H7 (cell line): ENCODE results near the gene S100A4. TPM values are rescaled to one million over a fixed set of nuclear protein-coding genes. Genes with fewer than 3 reads are reported as not detected.
"Not testable (repeated sequence)": the region's sequence is repeated elsewhere in the genome, so short reads cannot be mapped to it uniquely, and the experiment has no call there.

ENCODE experiments used
- DNase-seq: peaks from one replicate; pipeline ENCODE4 v3.0.0; 2012
- H3K27me3 ChIP-seq: 2 replicates; pipeline ENCODE4 v1.6.0; 2011; ENCODE audit warnings: mild to moderate bottlenecking, low read length; ENCODE audit not compliant: control insufficient read depth, insufficient read depth
- H3K36me3 ChIP-seq: replicated peaks from 2 replicates; pipeline ENCODE4 v1.5.1; 2011; ENCODE audit warnings: low read length; ENCODE audit not compliant: control insufficient read depth, insufficient read depth
- H3K4me3 ChIP-seq: 2 replicates; pipeline ENCODE4 v1.5.1; 2011; ENCODE audit warnings: low read depth, mild to moderate bottlenecking, control low read depth, low read length, moderate library complexity; ENCODE audit not compliant: insufficient read depth
- total RNA-seq: library from RNA; depleted of rRNA; stranded (reverse); fragments of >200 nt; shearing (Covaris generic); gene quantifications from 2 replicates; pipeline ENCODE4 v1.2.3, GENCODE V29; 2014

The S100A4 gene
- total RNA-seq, 1 experiment from 2014 or later = 17.3 TPM

- H3K4me3 ChIP-seq = no peak overlapping the region
- no peaks in the 10 kb centered on the region for H3K36me3 ChIP-seq
- no peaks in the 10 kb centered on the region; the same call in 1 of the 2 replicates for H3K27me3 ChIP-seq
- no peak for DNase-seq
Observed at GRCh38 chr1:153525088-153525728, 20.4 kb downstream of the S100A4 start.

- not testable (repeated sequence) for H3K4me3 ChIP-seq, H3K36me3 ChIP-seq, DNase-seq, H3K27me3 ChIP-seq
Observed at GRCh38 chr1:153522353-153523048, 23.1 kb downstream of the S100A4 start.

GRCh38 chr1:153521808-153522207 lies 23.8 kb downstream of the S100A4 start:
- not testable (repeated sequence) for H3K36me3 ChIP-seq, H3K4me3 ChIP-seq, DNase-seq, H3K27me3 ChIP-seq

GRCh38 chr1:153520818-153521476 lies 24.7 kb downstream of the S100A4 start:
- H3K27me3 ChIP-seq = peaks cover 12% of the 10 kb centered on the region
- DNase-seq = peak; percentile 36
- no peak overlapping the region for H3K4me3 ChIP-seq
- no peaks in the 10 kb centered on the region for H3K36me3 ChIP-seq

DNA sequence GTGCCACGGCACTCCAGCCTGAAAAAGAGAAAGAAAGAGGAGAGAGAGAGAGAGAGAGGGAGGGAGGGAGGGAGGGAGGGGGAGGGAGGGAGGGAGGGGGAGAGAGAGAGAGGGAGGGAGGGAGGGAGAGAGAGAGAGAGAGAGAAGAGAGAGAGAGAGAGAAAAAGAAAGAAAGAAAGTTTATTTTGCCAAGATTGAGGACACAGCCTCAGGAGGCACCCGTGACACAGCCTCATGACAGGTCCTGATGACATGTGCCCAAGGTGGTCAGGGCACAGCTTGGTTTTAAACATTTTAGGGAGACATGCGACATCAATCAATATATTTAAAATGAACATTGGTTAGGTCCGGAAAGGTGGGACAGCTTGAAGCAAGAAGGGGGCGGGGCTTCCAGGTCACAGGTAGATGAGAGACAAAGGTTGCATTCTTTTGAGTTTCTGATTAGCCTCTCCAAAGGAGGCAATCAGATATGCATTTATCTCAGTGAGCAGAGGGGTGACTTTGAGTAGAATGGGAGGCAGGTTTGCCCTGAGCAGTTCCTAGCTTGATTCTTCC lies 25.4 kb downstream of the S100A4 start:
- not testable (repeated sequence) for DNase-seq

DNA sequence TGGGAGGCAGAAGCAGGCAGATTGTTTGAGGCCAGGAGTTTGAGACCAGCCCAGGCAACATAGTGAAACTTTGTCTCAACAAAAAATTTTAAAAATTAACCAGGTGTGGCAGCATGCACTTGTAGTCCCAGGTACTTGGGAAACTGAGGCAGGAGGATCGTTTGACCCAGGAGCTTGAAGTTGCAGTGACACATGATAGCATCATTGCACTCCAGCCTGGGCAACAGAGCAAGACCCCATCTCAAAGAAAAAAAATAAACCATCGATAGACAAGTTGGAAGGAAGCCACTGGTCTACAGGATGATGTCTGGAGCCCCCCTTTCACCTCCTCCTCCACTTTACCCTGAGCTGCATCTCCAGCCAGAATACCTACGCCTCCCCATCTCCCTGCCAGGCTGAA lies 26.4 kb downstream of the S100A4 start:
- Histone ChIP-seq H3K27me3 (peaks cover 19% of the 10 kb centered on the region), H3K4me3 (no peak overlapping the region), H3K36me3 (no peaks in the 10 kb centered on the region)
- no peak for DNase-seq

More for the DNA sequence above, 25.4 kb downstream of the S100A4 start:
- not testable (repeated sequence) for H3K4me3 ChIP-seq, H3K36me3 ChIP-seq
- H3K27me3 ChIP-seq = peaks cover 19% of the 10 kb centered on the region

DNA sequence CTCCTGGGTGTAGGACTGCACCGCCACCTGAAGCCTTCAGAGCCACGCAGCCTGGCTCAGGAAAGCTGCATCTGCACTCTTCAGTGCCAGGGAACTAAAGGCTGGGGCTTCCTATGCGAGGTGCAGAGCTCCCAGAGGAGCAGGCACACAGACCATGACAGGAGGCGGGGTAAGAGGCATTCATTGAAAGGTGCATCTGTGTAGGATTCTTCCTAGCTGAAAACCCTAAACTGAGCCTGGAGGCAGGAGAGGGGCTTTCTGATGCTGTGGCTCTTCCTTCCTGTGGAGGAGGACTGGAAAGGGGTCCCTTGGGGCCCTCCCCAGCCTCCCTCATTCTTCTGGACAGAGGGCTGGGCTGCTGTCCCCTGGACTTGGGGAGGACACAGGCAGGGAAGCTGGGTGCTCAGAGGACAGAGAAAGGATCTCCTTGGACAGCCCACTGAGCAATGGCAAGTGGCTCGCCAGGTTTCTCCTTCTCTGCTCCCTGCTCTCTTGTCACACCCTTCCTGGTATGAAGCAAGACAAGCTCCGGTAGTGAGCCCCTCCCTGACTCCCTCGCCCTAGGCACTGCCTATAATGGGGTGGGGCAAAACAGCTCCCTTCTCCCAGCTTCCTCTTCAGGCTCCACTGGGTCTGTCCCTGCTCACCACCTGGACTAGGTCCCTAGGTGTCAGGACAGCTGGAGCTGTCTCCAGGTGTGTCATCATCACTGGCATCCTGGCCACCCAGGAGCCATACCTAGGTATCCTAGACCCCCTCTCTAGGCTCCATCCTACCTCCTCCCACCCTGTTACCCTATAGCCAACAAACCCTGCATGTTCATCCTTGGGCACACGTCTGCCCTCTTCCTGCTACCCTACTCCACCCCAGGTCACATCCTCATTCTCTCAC lies 29.9 kb downstream of the S100A4 start:
- Histone ChIP-seq H3K36me3 (no peaks in the 10 kb centered on the region), H3K4me3 (no peak overlapping the region), H3K27me3 (peaks cover 21% of the 10 kb centered on the region)
- DNase-seq = peak; percentile 29

DNA sequence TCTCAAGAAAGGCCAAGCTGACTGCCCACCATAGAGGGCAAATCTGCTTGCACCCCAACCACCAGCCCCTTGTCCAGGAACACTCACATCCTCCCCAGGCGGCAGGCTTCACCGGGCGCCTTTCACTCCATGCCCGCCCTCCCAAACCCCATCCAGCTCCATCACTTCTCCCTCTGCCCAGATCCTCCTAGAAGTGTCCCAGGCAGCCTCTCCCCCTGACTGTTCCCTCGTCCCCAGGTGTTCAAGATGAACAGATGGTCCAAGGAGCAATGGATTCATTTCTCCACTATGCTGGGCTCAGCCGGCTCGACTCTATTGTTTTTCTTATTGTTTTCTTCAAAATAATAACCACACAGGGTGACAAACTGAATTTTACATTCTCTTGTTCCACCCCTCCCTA lies 31.9 kb downstream of the S100A4 start:
- DNase-seq = no peak
- no peak overlapping the region for H3K4me3 ChIP-seq
- peaks cover 14% of the 10 kb centered on the region for H3K27me3 ChIP-seq
- H3K36me3 ChIP-seq = no peaks in the 10 kb centered on the region

- no peak overlapping the region for H3K4me3 ChIP-seq
- DNase-seq = peak; percentile 19
- H3K27me3 ChIP-seq = peaks cover 14% of the 10 kb centered on the region
- H3K36me3 ChIP-seq = no peaks in the 10 kb centered on the region
Observed at GRCh38 chr1:153513023-153513422, 32.6 kb downstream of the S100A4 start.

GRCh38 chr1:153510984-153511410 lies 34.6 kb downstream of the S100A4 start:
- peak; percentile 92 for DNase-seq

GRCh38 chr1:153509729-153510354 lies 35.8 kb downstream of the S100A4 start:
- H3K27me3 ChIP-seq = peaks cover 1% of the 10 kb centered on the region; the same call in 1 of the 2 replicates
- H3K36me3 ChIP-seq = no peaks in the 10 kb centered on the region
- H3K4me3 ChIP-seq = no peak overlapping the region
- peak; percentile 74 for DNase-seq

More at GRCh38 chr1:153510984-153511410, 34.6 kb downstream of the S100A4 start:
- Histone ChIP-seq H3K27me3 (peaks cover 9% of the 10 kb centered on the region), H3K36me3 (no peaks in the 10 kb centered on the region), H3K4me3 (no peak overlapping the region)

GRCh38 chr1:153509036-153509435 lies 36.6 kb downstream of the S100A4 start:
- Histone ChIP-seq H3K36me3 (no peaks in the 10 kb centered on the region), H3K27me3 (peaks cover 1% of the 10 kb centered on the region; the same call in 1 of the 2 replicates), H3K4me3 (no peak overlapping the region)
- DNase-seq = no peak

- DNase-seq = peak; percentile 20
- H3K4me3 ChIP-seq = no peak overlapping the region
- H3K27me3 ChIP-seq = peaks cover 1% of the 10 kb centered on the region; the same call in 1 of the 2 replicates
- no peaks in the 10 kb centered on the region for H3K36me3 ChIP-seq
Observed at GRCh38 chr1:153507926-153508583, 37.6 kb downstream of the S100A4 start.
